NCI-H345 treated with DMSO at 0.1 percent for 48 hours (cell line): ENCODE results near the gene HTR3C.
A peak's percentile ranks its signal among the peaks of the same experiment; 100 is the strongest.
"Not testable (repeated sequence)": the region's sequence is repeated elsewhere in the genome, so short reads cannot be mapped to it uniquely, and the experiment has no call there.

Experiments
- DNase-seq: peaks from one replicate; lab custom pipeline; 2025; ENCODE audit not compliant: unreplicated experiment; lab: John Stamatoyannopoulos, UW

Gene HTR3C

GRCh38 chr3:184031187-184031792 is 21.6 kb upstream of the HTR3C start, which contains the start of gene HTR3D:
Gene HTR3D, plus strand, starts transcription at chr3:184031742. Its CDS starts 0 bp downstream, at chr3:184031742.
- no peak for DNase-seq

- DNase-seq: no peak
Measured at GRCh38 chr3:184037816-184038215, 15.0 kb upstream of the HTR3C start.

GRCh38 chr3:184038307-184038706 is 14.5 kb upstream of the HTR3C start:
- DNase-seq: not testable (repeated sequence)

- DNase-seq: no peak
Measured at GRCh38 chr3:184039414-184039813, 13.4 kb upstream of the HTR3C start.

GRCh38 chr3:184040010-184040409 is 12.8 kb upstream of the HTR3C start:
- no peak for DNase-seq

- DNase-seq: no peak
Measured at GRCh38 chr3:184042617-184043016, 10.2 kb upstream of the HTR3C start.

- no peak for DNase-seq
Measured at GRCh38 chr3:184045995-184046394, 6.9 kb upstream of the HTR3C start.

- DNase-seq: peak; percentile 32
Measured at GRCh38 chr3:184050217-184050847, 2.5 kb upstream of the HTR3C start.

GRCh38 chr3:184058029-184058428 is 5.2 kb downstream of the HTR3C start:
- DNase-seq: no peak

GRCh38 chr3:184059424-184059823 is 6.6 kb downstream of the HTR3C start:
- no peak for DNase-seq

- DNase-seq: no peak
Measured at GRCh38 chr3:184062637-184063036, 9.8 kb downstream of the HTR3C start.

- DNase-seq: no peak
Measured at GRCh38 chr3:184066211-184066610, 13.4 kb downstream of the HTR3C start.

- DNase-seq: no peak
Measured at GRCh38 chr3:184067573-184068055, 14.8 kb downstream of the HTR3C start.

GRCh38 chr3:184068344-184068743 is 15.5 kb downstream of the HTR3C start:
- DNase-seq: no peak

GRCh38 chr3:184071142-184071541 is 18.3 kb downstream of the HTR3C start:
- DNase-seq: not testable (repeated sequence)

GRCh38 chr3:184073621-184074020 is 20.8 kb downstream of the HTR3C start:
- DNase-seq: no peak

GRCh38 chr3:184075901-184076300 is 23.1 kb downstream of the HTR3C start:
- no peak for DNase-seq

GRCh38 chr3:184077881-184078280 is 25.0 kb downstream of the HTR3C start:
- no peak for DNase-seq

- no peak for DNase-seq
Measured at GRCh38 chr3:184078851-184079250, 26.0 kb downstream of the HTR3C start.

- DNase-seq: no peak
Measured at GRCh38 chr3:184081116-184081830, 28.4 kb downstream of the HTR3C start.

GRCh38 chr3:184082034-184082433 is 29.2 kb downstream of the HTR3C start:
- DNase-seq: no peak

- DNase-seq: no peak
Measured at GRCh38 chr3:184082465-184082864, 29.6 kb downstream of the HTR3C start.
